UCSD-AML1 (cell line): ENCODE data around the gene PIERCE2.
"Not testable (repeated sequence)": the region's sequence is repeated elsewhere in the genome, so short reads cannot be mapped to it uniquely, and the experiment has no call there.

ENCODE experiments used
- DNase-seq: peaks from one replicate; lab custom pipeline; 2025; ENCODE audit not compliant: unreplicated experiment; lab: John Stamatoyannopoulos, UW

PIERCE2 gene, protein sequence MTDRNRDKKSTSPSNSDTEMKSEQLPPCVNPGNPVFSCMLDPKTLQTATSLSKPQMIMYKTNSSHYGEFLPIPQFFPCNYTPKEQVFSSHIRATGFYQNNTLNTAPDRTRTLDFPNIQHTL

DNA sequence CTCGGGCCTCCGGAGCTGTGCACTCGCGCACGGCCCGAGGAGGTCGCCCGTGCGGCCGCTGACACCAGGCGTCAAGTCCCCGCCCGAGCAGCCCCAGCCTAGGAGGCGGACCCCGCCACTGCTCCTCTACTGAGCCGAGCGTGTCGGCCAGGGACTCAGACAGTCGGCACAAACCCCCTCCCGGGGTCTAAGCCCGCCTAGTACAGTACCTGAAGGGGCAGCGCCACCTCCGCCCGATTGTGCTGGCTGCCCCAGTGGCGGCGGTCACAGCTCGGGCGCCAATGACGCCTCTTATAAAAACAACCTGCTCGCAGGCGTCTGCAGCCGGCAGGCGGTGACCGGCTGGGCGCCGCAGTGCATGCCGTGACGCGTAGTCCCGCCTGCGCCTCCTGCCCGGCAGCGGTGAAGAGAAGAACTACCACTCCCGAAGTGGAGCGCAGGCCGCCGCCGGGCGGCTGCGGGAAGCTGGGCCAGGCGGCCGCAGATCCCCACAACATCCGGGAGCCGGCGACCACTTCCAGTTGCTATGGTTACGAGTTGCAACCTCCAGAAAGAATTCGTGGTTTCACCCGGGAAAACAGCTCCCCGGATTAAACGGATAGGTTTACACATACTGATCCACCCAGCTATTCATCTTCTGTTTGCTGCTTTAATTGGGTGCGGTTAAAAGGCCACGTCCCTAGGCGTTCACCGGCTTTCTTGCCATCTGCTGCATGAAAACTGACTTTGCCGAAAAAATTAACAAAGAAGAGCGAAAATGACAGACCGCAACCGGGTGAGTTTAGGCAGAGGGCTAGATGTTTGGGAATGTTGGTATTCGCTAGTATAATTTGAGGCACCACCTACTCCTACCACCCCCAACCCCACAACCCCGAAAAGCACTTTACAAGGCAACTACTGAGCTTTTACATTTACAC lies at the start of gene PIERCE2, which contains the start of gene CCPG1:
TSS of gene PIERCE2 (plus strand) at position 484 of the 917 bp plus-strand sequence. CDS start at position 758, 274 bp downstream.
TSS of gene CCPG1 (minus strand) at position 348 of the 917 bp plus-strand sequence. CDS start 18,935 bp downstream, outside the sequence.
- peak; percentile 95 for DNase-seq

GRCh38 chr15:55360256-55360655 lies 48.0 kb upstream of the PIERCE2 start:
- DNase-seq = no peak

GRCh38 chr15:55361048-55361447 lies 47.2 kb upstream of the PIERCE2 start:
- no peak for DNase-seq

GRCh38 chr15:55362641-55363040 lies 45.7 kb upstream of the PIERCE2 start:
- no peak for DNase-seq

DNA sequence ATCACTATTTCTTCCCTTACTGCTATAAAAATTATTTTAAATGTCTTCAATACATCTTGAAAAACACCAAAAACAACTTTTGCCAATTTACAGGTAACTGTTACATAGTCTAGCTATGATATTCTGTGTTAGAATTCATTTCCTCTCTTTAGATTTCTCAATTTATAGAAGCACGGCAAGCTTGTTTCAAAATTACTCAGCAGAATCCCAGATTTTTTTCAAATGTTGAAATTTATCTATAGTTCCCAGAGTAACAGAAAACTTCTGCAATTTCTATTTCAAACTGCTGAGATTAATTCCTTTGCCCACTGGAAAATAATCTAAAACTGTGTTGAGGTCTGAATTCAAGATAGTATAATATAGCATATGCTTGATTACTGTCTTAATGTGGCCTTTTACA lies 41.3 kb upstream of the PIERCE2 start:
- no peak for DNase-seq

GRCh38 chr15:55372701-55373440 lies 35.4 kb upstream of the PIERCE2 start:
- no peak for DNase-seq

DNA sequence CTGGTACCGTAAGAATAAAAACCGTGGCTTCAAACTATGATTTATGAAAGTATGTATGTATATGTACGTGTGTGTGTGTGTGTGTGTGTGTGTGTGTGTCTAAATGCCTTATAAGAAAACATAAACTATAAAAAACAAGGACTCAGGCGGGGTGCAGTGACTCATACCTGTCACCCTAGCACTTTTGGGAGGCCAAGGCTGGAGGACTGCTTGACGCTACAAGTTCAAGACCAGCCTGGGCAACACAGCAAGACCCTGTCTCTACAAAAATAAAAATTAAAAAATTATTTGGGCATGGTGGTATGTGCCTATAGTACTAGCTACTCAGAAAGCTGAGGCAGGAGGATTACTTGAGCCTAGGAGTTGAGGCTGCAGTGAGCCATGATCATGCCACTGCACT lies 29.2 kb upstream of the PIERCE2 start:
- DNase-seq = no peak

DNA sequence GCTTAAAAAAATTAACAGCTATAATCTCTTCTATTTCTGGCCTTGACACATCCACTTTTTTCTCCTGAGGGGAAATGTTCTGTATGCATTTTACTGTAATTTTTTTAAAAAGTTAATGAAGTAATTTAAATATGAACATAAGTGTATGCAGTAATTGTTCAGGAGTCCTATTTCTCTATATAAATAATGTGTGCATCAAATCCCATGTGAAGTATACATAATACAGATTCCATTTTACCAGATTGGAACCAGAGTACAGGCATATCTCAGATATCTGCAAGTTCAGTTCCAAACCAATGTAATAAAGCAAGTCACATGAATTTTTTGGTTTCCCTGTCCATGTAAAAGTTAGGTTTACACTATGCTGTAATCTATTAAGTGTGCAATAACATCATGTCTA lies 26.7 kb upstream of the PIERCE2 start:
- DNase-seq = no peak

GRCh38 chr15:55383687-55384086 lies 24.6 kb upstream of the PIERCE2 start:
- DNase-seq = no peak

GRCh38 chr15:55387027-55387426 lies 21.3 kb upstream of the PIERCE2 start:
- DNase-seq = no peak

DNA sequence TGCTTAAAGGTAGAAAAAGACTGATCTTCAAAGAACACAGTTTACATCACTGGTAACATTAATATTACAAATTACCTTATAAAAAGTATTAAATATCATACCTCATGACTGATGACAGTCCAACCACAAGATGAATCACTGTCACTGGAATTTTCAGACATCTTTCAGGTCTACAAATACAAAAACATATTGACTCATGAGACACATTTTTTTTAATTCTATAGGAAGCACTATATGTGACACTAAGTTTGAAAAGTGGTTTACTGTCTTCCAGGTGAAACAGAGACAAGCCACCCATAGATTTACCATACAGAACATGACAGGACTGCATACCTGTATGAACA lies 19.1 kb upstream of the PIERCE2 start:
- no peak for DNase-seq

DNA sequence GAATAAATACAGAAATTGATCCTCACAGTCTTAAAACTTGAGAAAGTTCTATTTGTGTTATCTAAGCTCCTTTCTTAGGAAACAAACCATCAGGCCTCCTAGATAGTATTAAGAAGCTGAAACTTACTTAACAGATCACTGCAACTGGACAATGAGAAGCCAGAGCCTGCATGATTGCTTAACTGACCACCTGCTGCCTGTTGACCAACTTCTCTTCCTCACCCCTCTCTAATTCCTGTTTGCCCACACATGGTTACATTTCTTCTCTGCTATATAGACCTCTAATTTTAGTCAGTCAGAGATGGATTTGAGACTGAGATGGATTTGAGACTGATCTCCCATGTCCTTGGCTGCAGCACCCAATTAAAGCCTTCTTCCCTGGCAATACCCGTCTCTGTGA lies 13.6 kb upstream of the PIERCE2 start:
- no peak for DNase-seq

DNA sequence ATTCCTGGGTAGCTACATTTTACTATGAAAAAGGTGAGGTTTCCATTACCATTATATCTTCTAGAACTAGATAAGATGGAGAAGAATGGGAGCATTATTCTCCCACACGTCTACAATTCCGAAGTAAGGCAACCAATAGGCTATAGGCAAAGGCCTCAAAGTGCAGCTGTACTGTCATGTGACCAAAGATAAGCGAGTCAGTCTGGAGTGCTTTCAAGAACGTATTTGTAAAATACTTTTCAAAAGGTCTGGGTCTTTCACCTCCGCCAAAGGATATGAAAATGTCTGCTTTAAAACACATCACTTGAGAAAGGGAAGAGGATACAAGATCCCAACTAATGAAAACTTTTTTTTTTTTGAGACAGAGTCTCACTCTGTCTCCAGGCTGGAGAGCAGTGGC lies 10.1 kb upstream of the PIERCE2 start:
- no peak for DNase-seq

GRCh38 chr15:55400050-55400449 lies 8.2 kb upstream of the PIERCE2 start:
- DNase-seq = not testable (repeated sequence)

DNA sequence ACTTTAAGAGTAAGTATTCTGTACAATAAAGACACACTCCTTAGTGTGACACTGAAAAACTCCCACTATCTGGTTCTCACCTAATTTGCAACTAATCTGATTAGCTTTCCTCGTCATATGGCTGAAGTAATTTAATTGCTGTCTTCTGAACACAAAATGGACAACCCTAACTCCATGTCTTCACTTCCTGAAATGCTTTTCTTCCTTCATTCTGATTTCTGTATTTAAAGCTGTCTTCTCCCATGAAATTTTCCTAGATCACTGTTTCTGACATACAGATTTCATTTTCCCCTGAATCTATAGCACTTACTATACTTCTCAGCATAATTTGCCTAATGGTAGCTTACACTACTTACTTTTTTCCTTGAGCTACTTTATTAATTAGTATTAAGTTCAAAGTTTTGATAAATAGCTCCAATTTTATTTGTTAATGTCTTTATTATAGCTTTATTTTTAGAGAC lies 6.5 kb upstream of the PIERCE2 start:
- no peak for DNase-seq

- no peak for DNase-seq
Observed at GRCh38 chr15:55402707-55403106, 5.6 kb upstream of the PIERCE2 start.

GRCh38 chr15:55403531-55403930 lies 4.8 kb upstream of the PIERCE2 start:
- peak; percentile 14 for DNase-seq

GRCh38 chr15:55407498-55408011 lies 740 bp upstream of the PIERCE2 start:
- DNase-seq = no peak

- not testable (repeated sequence) for DNase-seq
Observed at GRCh38 chr15:55408976-55409375, 681 bp downstream of the PIERCE2 start.

GRCh38 chr15:55417678-55418077 lies 9.4 kb downstream of the PIERCE2 start:
- DNase-seq = not testable (repeated sequence)

DNA sequence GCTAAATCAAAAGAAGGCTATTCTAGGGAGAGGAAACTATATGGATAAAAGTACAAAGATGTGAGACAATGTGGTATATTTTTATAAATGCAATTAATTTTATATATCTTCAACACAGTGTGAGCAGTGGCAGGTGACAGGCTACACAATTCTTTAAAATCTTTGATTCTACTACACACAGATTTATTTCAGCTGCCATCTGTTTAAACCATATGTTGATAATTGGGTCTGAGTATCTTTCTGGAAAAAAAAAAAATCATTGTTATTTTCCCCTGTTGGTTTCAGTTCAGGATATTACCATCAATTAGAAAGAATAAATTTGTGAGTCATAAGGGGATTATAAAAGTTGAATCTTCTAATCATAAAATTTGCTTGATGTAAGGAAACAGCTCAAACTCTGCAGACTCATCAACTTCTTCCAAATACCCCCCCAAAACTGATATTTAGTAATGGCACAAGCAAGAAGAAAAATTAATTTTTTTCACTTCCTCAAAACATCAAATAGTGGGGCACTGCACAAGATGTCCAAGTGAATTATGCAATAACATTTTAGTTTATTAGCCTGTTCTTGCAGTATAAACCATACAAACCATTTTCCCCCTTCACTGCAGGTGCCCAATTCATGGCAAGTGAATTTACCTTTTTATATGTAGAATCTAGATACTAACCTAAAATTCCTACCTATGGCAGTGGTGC lies 12.0 kb downstream of the PIERCE2 start:
- no peak for DNase-seq
